HepG2 (cell line): ENCODE measurements around the gene CLCN2. TPM values are rescaled to one million over a fixed set of nuclear protein-coding genes. Genes with fewer than 3 reads are reported as not detected.
A peak's percentile ranks its signal among the peaks of the same experiment; 100 is the strongest.

Experiments
- ATAC-seq: fragments of 200-7000 bp; cut with Tn5 transposase; 3 replicates; pipeline ENCODE4 v1.9.1; 2020; ENCODE audit warnings: mild to moderate bottlenecking, moderate library complexity
- BruUV-seq: library from RNA; stranded (reverse); fragments of 400-500 nt; replicated peaks from 2 replicates; lab custom pipeline; 2021; lab: Mats Ljungman, UMichigan
- CTCF ChIA-PET: fragments of 300-600 bp; formaldehyde crosslinking; extraction: SDS; loops from one replicate; lab custom pipeline; 2021; ENCODE audit warnings: low total read pairs, inconsistent platforms, low intra/inter-chr PET ratio; lab: Yijun Ruan, JAX
- POLR2A ChIA-PET: fragments of 350-600 bp; sonication (Branson Sonifier 250); formaldehyde crosslinking; loops from one replicate; lab custom pipeline; 2020; ENCODE audit warnings: antibody characterized with exemption, inconsistent platforms; lab: Yijun Ruan, JAX
- DNase-seq: peaks from one replicate; pipeline ENCODE4 v3.0.0-alpha.2; 2015; ENCODE audit warnings: low spot score
- FAIRE-seq: peaks from 3 replicates; lab custom pipeline; 2011; peaks lifted over from hg19 to GRCh38; lab: Jason Lieb, UNC
- H2AFZ ChIP-seq: one replicate; pipeline ENCODE4 v1.6.1; 2011; ENCODE audit warnings: low read length, inconsistent platforms
- H3K27ac ChIP-seq: fragments of 300-600 bp; 3 replicates; pipeline ENCODE4 v1.8.0; 2011; ENCODE audit warnings: mixed run types, mild to moderate bottlenecking, mixed read lengths, low read length, inconsistent platforms; ENCODE audit not compliant: insufficient read depth; ENCODE audit errors: extremely low read length
- H3K27me3 ChIP-seq, 2 experiments: fragments of 200-600 bp in 1 of 2; 2 replicates in 1 of 2; 3 replicates in 1 of 2; pipeline versions ENCODE4 v1.6.0 to v1.8.0; 2011; ENCODE audit warnings: low read length in 2 of 2, mild to moderate bottlenecking in 2 of 2, moderate library complexity in 2 of 2, inconsistent platforms in 1 of 2; ENCODE audit not compliant: insufficient read depth in 2 of 2, control insufficient read depth in 1 of 2
- H3K36me3 ChIP-seq, 2 experiments: fragments of 200-600 bp in 1 of 2; replicated peaks in 1 of 2; 2 replicates in 1 of 2; 3 replicates in 1 of 2; pipeline versions ENCODE4 v1.5.1 to v1.8.0; 2011; ENCODE audit warnings: low read length in 2 of 2, inconsistent platforms in 1 of 2; ENCODE audit not compliant: insufficient read depth in 2 of 2, control insufficient read depth in 1 of 2
- H3K4me1 ChIP-seq: 2 replicates; pipeline ENCODE4 v1.5.1; 2012; ENCODE audit warnings: low read length, inconsistent platforms; ENCODE audit not compliant: insufficient read depth
- H3K4me2 ChIP-seq: 2 replicates; pipeline ENCODE4 v1.6.0; 2011; ENCODE audit warnings: low read depth, low read length, inconsistent platforms
- H3K4me3 ChIP-seq, 3 experiments: fragments of 200-600 bp in 1 of 3; sonication (generic), shearing (Covaris generic) in 1 of 3; replicated peaks in 1 of 3; 2 replicates each; pipeline ENCODE4 v1.5.1; 2011 to 2016; ENCODE audit warnings: low read length in 3 of 3, inconsistent platforms in 2 of 3, low read depth in 2 of 3, mild to moderate bottlenecking in 2 of 3, control low read depth in 1 of 3, mixed read lengths in 1 of 3; ENCODE audit not compliant: insufficient read depth in 1 of 3
- H3K79me2 ChIP-seq: one replicate; pipeline ENCODE4 v1.6.1; 2011; ENCODE audit warnings: low read length, inconsistent platforms; ENCODE audit not compliant: insufficient read depth
- H3K9ac ChIP-seq: 2 replicates; pipeline ENCODE4 v1.6.0; 2011; ENCODE audit warnings: mild to moderate bottlenecking, low read depth, low read length, inconsistent platforms; ENCODE audit not compliant: insufficient read depth
- H3K9me3 ChIP-seq: 2 replicates; pipeline ENCODE4 v1.5.1; 2012; ENCODE audit warnings: mild to moderate bottlenecking, low read length
- H4K20me1 ChIP-seq: 2 replicates; pipeline ENCODE4 v1.6.0; 2011; ENCODE audit warnings: inconsistent platforms, mild to moderate bottlenecking, low read length, moderate library complexity; ENCODE audit not compliant: insufficient read depth
- ELF4 ChIP-seq: sonication (generic); formaldehyde crosslinking; IDR thresholded peaks from 2 replicates; pipeline ENCODE4 v1.5.0; 2020; ENCODE audit warnings: missing genetic modification reagents, mild to moderate bottlenecking, moderate library complexity, borderline replicate concordance
- HES4 ChIP-seq: sonication (generic); formaldehyde crosslinking; IDR thresholded peaks from 2 replicates; pipeline ENCODE4 v1.9.0; 2021; ENCODE audit warnings: mild to moderate bottlenecking, missing genetic modification reagents, borderline replicate concordance
- NPAS2 ChIP-seq: sonication (generic); formaldehyde crosslinking; IDR thresholded peaks from 2 replicates; pipeline ENCODE4 v1.8.0; 2022; ENCODE audit warnings: mild to moderate bottlenecking, missing genetic modification reagents, borderline replicate concordance
- RNF2 ChIP-seq: fragments of 450-650 bp; conservative IDR thresholded peaks from 2 replicates; pipeline ENCODE4 v1.6.1; 2016; ENCODE audit warnings: low read depth
- ZNF713 ChIP-seq: sonication (generic); formaldehyde crosslinking; IDR thresholded peaks from 2 replicates; pipeline ENCODE4 v1.4.0; 2020; ENCODE audit warnings: mild to moderate bottlenecking, missing genetic modification reagents
- ZNF776 ChIP-seq: sonication (generic); formaldehyde crosslinking; IDR thresholded peaks from 2 replicates; pipeline ENCODE4 v1.4.0; 2020; ENCODE audit warnings: mild to moderate bottlenecking, missing genetic modification reagents
- WGBS: methylation state at CpG from one replicate; pipeline ENCODE4 v1.1.6; 2017; ENCODE audit warnings: low lambda C conversion rate; 5-methylcytosine and 5-hydroxymethylcytosine counted together
- in situ Hi-C: cut with HindIII; loops from 2 replicates; pipeline ENCODE4 v1.10.0; 2017; ENCODE audit warnings: low pct_unique_long_range_greater_than_20kb; ENCODE audit not compliant: extremely low pct_ligation_motif_present
- intact Hi-C: fragments of 100-400 bp; cut with micrococcal nuclease; formaldehyde crosslinking; loops from one replicate; pipeline ENCODE4 v1.10.0; 2022; ENCODE audit not compliant: unreplicated experiment
- polyA plus RNA-seq, 8 experiments: library from polyadenylated mRNA; depleted of rRNA in 3 of 8; stranded (reverse) in 7 of 8; unstranded in 1 of 8; fragments of >200 nt; fragmentation: Illumina TruSeq in 4 of 8; extraction: Trizol in 4 of 8; gene quantifications; 2 replicates each; pipeline versions ENCODE4 v1.2.1 to v1.2.3, GENCODE V29; 2011 to 2016; ENCODE audit warnings: low read depth in 4 of 8, missing spikeins in 1 of 8, mixed read lengths in 1 of 8; ENCODE audit not compliant: insufficient read depth in 1 of 8
- total RNA-seq, 5 experiments: library from RNA; depleted of rRNA; stranded (reverse); fragments of >200 nt; fragmentation: Illumina TruSeq; extraction: Trizol; gene quantifications; 2 replicates each; pipeline ENCODE4 v1.2.3, GENCODE V29; 2016; ENCODE audit warnings: low read depth in 1 of 5
- TF ChIP-seq, protein P1 (sequence below): sonication (generic); formaldehyde crosslinking; IDR thresholded peaks from 2 replicates; pipeline ENCODE4 v1.5.1; 2020; ENCODE audit warnings: missing genetic modification reagents, mild to moderate bottlenecking, borderline replicate concordance
- TF ChIP-seq, protein P2 (sequence below), 2 experiments: sonication (generic) in 1 of 2; formaldehyde crosslinking in 1 of 2; IDR thresholded peaks; 2 replicates each; pipeline versions ENCODE4 v1.4.0 to v1.6.1; 2016 to 2020; ENCODE audit warnings: borderline replicate concordance in 1 of 2, low read depth in 1 of 2, mild to moderate bottlenecking in 1 of 2, missing genetic modification reagents in 1 of 2
- TF ChIP-seq, protein P3 (sequence below), 2 experiments: IDR thresholded peaks; 2 replicates each; pipeline ENCODE4 v1.6.1; 2011 to 2012; ENCODE audit warnings: low read length in 2 of 2, borderline replicate concordance in 1 of 2, low read depth in 1 of 2, mild to moderate bottlenecking in 1 of 2, moderate library complexity in 1 of 2
- TF ChIP-seq, protein P4 (sequence below): sonication (generic); formaldehyde crosslinking; IDR thresholded peaks from 2 replicates; pipeline ENCODE4 v1.8.1; 2023; ENCODE audit warnings: mild to moderate bottlenecking, missing genetic modification reagents

CLCN2 gene
- total and polyA plus RNA-seq, 2 of the 13 experiments (the other 11 are each of a cell fraction or from before 2014, with no cell fraction given): 11.4 to 13.5 TPM

DNA sequence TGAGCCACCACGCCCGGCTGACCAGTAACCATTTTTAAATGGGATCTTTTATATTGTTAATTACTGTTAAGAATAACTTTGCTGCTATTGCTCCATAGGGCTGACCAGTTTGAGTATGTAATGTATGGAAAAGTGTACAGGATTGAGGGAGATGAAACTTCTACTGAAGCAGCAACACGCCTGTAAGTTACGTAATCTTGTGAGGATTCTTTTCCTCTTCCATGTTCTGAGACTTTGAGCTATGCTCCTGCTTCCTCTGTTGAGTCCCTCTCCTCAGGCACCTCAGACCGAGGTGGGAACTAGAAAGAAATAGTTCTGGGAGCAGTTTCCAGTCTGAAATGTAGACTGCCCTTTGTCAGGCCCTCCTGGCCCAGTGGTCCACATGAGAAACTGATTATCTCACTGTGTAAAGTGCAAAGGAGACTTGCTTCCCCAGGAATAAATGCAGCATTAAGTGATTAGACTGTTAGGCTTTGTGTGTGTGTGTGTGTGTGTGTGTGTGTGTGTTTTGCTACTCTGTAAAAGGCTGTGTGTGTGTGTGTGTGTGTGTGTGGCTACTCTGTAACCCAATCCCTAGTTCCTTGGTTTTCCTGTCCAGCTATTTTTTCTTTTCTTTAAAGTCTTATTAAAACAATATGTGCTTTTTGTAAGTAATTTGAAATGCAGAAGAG, 5.3 kb upstream of the CLCN2 start:
- Histone ChIP-seq H3K9ac (no peak overlapping the region; the same call in 1 of the 2 replicates), H3K9me3 (no peaks in the 10 kb centered on the region), H3K27ac (peak overlapping the region; percentile 61), H4K20me1 (peaks cover 17% of the 10 kb centered on the region), H3K79me2 (peaks cover 17% of the 10 kb centered on the region), H3K4me3 (no peak overlapping the region), H3K27me3 (no peaks in the 10 kb centered on the region; a peak in 1 of 5 replicates), H2AFZ (no peak overlapping the region), H3K36me3 (peaks cover 16 to 30% of the 10 kb centered on the region in 2 experiments), H3K4me1 (peaks cover 51% of the 10 kb centered on the region), H3K4me2 (peak overlapping the region; percentile 44)
- WGBS: 80% methylated on average over 5 of the region's 5 CpGs
- intact Hi-C loops (no loop called here), in situ Hi-C loops (no loop called here)
- ATAC-seq (no peak), FAIRE-seq (peak; percentile 59), DNase-seq (peak; percentile 69)
- CTCF ChIA-PET: no interaction called here
- BruUV-seq: no TSS peak
- POLR2A ChIA-PET: interaction anchor here (0.9 to 3.0 kb wide), 3 partner anchors 11 to 12 kb away, joined by 3 to 13 read pairs (median 7); no protein-coding TSS in a partner anchor
- TF ChIP-seq HES4: no peak
- TF ChIP-seq, protein P1, sequence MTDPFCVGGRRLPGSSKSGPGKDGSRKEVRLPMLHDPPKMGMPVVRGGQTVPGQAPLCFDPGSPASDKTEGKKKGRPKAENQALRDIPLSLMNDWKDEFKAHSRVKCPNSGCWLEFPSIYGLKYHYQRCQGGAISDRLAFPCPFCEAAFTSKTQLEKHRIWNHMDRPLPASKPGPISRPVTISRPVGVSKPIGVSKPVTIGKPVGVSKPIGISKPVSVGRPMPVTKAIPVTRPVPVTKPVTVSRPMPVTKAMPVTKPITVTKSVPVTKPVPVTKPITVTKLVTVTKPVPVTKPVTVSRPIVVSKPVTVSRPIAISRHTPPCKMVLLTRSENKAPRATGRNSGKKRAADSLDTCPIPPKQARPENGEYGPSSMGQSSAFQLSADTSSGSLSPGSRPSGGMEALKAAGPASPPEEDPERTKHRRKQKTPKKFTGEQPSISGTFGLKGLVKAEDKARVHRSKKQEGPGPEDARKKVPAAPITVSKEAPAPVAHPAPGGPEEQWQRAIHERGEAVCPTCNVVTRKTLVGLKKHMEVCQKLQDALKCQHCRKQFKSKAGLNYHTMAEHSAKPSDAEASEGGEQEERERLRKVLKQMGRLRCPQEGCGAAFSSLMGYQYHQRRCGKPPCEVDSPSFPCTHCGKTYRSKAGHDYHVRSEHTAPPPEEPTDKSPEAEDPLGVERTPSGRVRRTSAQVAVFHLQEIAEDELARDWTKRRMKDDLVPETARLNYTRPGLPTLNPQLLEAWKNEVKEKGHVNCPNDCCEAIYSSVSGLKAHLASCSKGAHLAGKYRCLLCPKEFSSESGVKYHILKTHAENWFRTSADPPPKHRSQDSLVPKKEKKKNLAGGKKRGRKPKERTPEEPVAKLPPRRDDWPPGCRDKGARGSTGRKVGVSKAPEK (CRISPR knock-in tag): no peak
- TF ChIP-seq ELF4 (CRISPR knock-in tag): no peak
- TF ChIP-seq ZNF713 (CRISPR knock-in tag): no peak
- TF ChIP-seq, protein P2, sequence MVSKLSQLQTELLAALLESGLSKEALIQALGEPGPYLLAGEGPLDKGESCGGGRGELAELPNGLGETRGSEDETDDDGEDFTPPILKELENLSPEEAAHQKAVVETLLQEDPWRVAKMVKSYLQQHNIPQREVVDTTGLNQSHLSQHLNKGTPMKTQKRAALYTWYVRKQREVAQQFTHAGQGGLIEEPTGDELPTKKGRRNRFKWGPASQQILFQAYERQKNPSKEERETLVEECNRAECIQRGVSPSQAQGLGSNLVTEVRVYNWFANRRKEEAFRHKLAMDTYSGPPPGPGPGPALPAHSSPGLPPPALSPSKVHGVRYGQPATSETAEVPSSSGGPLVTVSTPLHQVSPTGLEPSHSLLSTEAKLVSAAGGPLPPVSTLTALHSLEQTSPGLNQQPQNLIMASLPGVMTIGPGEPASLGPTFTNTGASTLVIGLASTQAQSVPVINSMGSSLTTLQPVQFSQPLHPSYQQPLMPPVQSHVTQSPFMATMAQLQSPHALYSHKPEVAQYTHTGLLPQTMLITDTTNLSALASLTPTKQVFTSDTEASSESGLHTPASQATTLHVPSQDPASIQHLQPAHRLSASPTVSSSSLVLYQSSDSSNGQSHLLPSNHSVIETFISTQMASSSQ (IDR thresholded peaks at IDR 0.05; ENCODE audit: low read depth): no peak
- TF ChIP-seq, protein P2 (CRISPR knock-in tag; IDR thresholded peaks at IDR 0.05; ENCODE audit: borderline replicate concordance): no peak
- no peak for TF ChIP-seq ZNF776 (CRISPR knock-in tag)
- no peak for TF ChIP-seq NPAS2
- TF ChIP-seq, protein P3, sequence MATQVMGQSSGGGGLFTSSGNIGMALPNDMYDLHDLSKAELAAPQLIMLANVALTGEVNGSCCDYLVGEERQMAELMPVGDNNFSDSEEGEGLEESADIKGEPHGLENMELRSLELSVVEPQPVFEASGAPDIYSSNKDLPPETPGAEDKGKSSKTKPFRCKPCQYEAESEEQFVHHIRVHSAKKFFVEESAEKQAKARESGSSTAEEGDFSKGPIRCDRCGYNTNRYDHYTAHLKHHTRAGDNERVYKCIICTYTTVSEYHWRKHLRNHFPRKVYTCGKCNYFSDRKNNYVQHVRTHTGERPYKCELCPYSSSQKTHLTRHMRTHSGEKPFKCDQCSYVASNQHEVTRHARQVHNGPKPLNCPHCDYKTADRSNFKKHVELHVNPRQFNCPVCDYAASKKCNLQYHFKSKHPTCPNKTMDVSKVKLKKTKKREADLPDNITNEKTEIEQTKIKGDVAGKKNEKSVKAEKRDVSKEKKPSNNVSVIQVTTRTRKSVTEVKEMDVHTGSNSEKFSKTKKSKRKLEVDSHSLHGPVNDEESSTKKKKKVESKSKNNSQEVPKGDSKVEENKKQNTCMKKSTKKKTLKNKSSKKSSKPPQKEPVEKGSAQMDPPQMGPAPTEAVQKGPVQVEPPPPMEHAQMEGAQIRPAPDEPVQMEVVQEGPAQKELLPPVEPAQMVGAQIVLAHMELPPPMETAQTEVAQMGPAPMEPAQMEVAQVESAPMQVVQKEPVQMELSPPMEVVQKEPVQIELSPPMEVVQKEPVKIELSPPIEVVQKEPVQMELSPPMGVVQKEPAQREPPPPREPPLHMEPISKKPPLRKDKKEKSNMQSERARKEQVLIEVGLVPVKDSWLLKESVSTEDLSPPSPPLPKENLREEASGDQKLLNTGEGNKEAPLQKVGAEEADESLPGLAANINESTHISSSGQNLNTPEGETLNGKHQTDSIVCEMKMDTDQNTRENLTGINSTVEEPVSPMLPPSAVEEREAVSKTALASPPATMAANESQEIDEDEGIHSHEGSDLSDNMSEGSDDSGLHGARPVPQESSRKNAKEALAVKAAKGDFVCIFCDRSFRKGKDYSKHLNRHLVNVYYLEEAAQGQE (IDR thresholded peaks at IDR 0.05; ENCODE audit: borderline replicate concordance in 1 of 2, low read depth in 1 of 2, low read length in 2 of 2): no peak
- TF ChIP-seq, protein P4, sequence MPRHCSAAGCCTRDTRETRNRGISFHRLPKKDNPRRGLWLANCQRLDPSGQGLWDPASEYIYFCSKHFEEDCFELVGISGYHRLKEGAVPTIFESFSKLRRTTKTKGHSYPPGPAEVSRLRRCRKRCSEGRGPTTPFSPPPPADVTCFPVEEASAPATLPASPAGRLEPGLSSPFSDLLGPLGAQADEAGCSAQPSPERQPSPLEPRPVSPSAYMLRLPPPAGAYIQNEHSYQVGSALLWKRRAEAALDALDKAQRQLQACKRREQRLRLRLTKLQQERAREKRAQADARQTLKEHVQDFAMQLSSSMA (CRISPR knock-in tag): no peak
- no peak for TF ChIP-seq RNF2
